ENCODE data around the gene PRR33. TPM values are rescaled to one million over a fixed set of nuclear protein-coding genes. Genes with fewer than 3 reads are reported as not detected.
A peak's percentile ranks its signal among the peaks of the same experiment; 100 is the strongest.

Gene PRR33
- total and polyA plus RNA-seq, 10 of the 15 experiments (the other 5 are each of a cell fraction or from before 2014, with no cell fraction given): 0.02 to 1.0 (median 0.38) TPM; not detected in 6

DNA sequence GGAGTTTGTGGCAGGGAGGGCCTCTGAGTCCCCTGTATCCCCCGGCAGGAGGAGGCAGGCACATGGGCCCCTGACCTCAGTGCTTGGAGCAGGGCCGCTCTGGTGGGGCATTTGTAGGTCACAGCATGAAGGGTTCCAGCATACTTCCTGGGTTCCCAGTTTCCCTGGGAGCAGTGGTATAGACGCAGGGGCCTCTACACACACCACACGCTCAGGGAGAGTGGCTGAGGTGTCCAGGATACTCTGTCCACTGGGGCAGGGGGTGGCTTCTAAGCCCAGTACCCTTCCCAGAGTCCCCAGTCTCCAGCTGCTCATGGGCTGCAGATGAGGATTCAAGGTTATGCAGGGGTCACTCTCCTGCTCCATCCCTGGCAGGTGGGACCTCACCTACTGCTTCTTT lies 32.7 kb downstream of the PRR33 start:
- peak overlapping the region; percentile 1; the same call in 1 of the 2 replicates for H3K4me2 ChIP-seq (ENCODE audit: control insufficient read depth, insufficient read depth)
- intact Hi-C loops (cut with micrococcal nuclease; ENCODE audit: unreplicated experiment) (no loop called here), in situ Hi-C loops (cut with MboI) (loop anchor here (10.0 kb wide), 1 partner anchor 1014 kb away; the partner anchor contains the start of genes POLR2L and TSPAN4)
- H3K36me3 ChIP-seq (ENCODE audit: control insufficient read depth in 2 of 2, insufficient read depth in 2 of 2, low read length in 1 of 2): peaks cover 5 to 6% of the 10 kb centered on the region in 2 experiments; a peak in 3 of 4 replicates
- ChIA-PET CTCF (interaction anchor here (2.1 kb wide), 1 partner anchor 9 kb away, joined by 4 read pairs; no protein-coding TSS in a partner anchor), POLR2A (no interaction called here), RAD21 (ENCODE audit: unreplicated experiment) (no interaction called here), SMC1A (ENCODE audit: uncharacterized antibody, unreplicated experiment) (no interaction called here)
- no peak for FAIRE-seq
- BruUV-seq (replicated peaks): no TSS peak
- peaks cover 88% of the 10 kb centered on the region for H3K79me2 ChIP-seq (ENCODE audit: control insufficient read depth, insufficient read depth, low read length)
- no peak for DNase-seq (ENCODE audit: low read depth, low spot score)
- peaks cover 26% of the 10 kb centered on the region for H3K4me1 ChIP-seq (ENCODE audit: control insufficient read depth, insufficient read depth, low read length)
- H3K9me3 ChIP-seq (replicated peaks; ENCODE audit: control insufficient read depth, insufficient read depth, low read length): no peaks in the 10 kb centered on the region
- no peak overlapping the region for H3K27ac ChIP-seq (ENCODE audit: control insufficient read depth, insufficient read depth)
- no peak for TF ChIP-seq STAT3 (IDR thresholded peaks at IDR 0.05; ENCODE audit: low read depth, low read length)
- no peak for TF ChIP-seq MAX (IDR thresholded peaks at IDR 0.05; ENCODE audit: low read depth, low read length)
- TF ChIP-seq SRF (IDR thresholded peaks at IDR 0.05; ENCODE audit: low read depth in 2 of 2, low read length in 2 of 2): no peak
- peak; percentile 10; the same call in 1 of the 2 replicates for TF ChIP-seq POLR2AphosphoS5 (IDR thresholded peaks at IDR 0.05; ENCODE audit: low read length)
- no peak for TF ChIP-seq POLR2A (IDR thresholded peaks at IDR 0.05; ENCODE audit: low read depth, low read length)
- TF ChIP-seq NFYB (IDR thresholded peaks at IDR 0.05; ENCODE audit: insufficient read depth, low read depth, low read length): no peak
- H4K20me1 ChIP-seq (ENCODE audit: control insufficient read depth, insufficient read depth): peaks cover 26% of the 10 kb centered on the region
- ATAC-seq: no peak
- no peak overlapping the region for H3K4me3 ChIP-seq
- 78% methylated on average over 4 of the region's 4 CpGs for whole genome bisulfite sequencing (ENCODE audit: insufficient coverage, insufficient replicate concordance, low lambda C conversion rate, missing lambda C conversion rate)
- H2AFZ ChIP-seq (ENCODE audit: control insufficient read depth, low read depth, low read length): no peak overlapping the region
- H3K27me3 ChIP-seq (replicated peaks in 1 of 2; ENCODE audit: control insufficient read depth in 2 of 2, insufficient read depth in 2 of 2, low read length in 1 of 2): no peaks in the 10 kb centered on the region
- H3K9ac ChIP-seq (ENCODE audit: control insufficient read depth, insufficient read depth, low read length): no peak overlapping the region

DNA sequence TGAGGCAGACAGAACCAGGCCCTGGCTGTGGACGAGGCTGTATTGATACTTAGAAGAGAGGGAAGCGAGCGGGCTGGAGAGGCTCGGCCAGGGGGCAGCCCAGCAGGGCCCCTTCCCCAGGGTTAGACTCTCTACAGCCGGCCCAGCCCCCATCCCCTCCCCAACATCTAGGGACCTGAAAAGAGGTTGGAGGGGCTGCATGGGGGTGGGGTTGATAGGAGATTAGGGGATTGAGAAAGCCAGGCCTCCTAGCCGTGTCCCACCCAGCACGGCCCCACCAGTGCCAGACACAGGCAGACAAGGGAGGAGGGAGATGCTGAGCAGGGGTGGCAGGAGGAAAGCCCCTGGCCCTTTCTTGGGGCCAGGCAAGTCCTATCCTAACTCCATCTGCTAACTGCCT lies 33.1 kb downstream of the PRR33 start:
- H2AFZ ChIP-seq (ENCODE audit: control insufficient read depth, low read depth, low read length): no peak overlapping the region
- H4K20me1 ChIP-seq (ENCODE audit: control insufficient read depth, insufficient read depth): peaks cover 26% of the 10 kb centered on the region
- peaks cover 26% of the 10 kb centered on the region for H3K4me1 ChIP-seq (ENCODE audit: control insufficient read depth, insufficient read depth, low read length)
- POLR2A ChIA-PET: no interaction called here
- CTCF ChIA-PET: no interaction called here
- no peak for FAIRE-seq
- TF ChIP-seq EGR1 (IDR thresholded peaks at IDR 0.05; ENCODE audit: borderline replicate concordance in 1 of 2, low read depth in 2 of 2, low read length in 2 of 2): no peak
- 0 out of 2 replicates have a peak, but pooled peaks have one; percentile 55 for TF ChIP-seq POLR2AphosphoS5 (IDR thresholded peaks at IDR 0.05; ENCODE audit: low read length)
- peak; percentile 46 for TF ChIP-seq POLR2A (IDR thresholded peaks at IDR 0.05; ENCODE audit: low read depth, low read length)
- no peak for TF ChIP-seq CHD2 (IDR thresholded peaks at IDR 0.05; ENCODE audit: borderline replicate concordance, low read depth, low read length)
- no peak for DNase-seq (ENCODE audit: low read depth, low spot score)
- in situ Hi-C loops (cut with MboI): loop anchor here (10.0 kb wide), 1 partner anchor 1014 kb away; the partner anchor contains the start of genes POLR2L and TSPAN4
- no peak overlapping the region for H3K4me3 ChIP-seq
- no peak overlapping the region for H3K4me2 ChIP-seq (ENCODE audit: control insufficient read depth, insufficient read depth)
- RAD21 ChIA-PET (ENCODE audit: unreplicated experiment): no interaction called here
- BruUV-seq (replicated peaks): no TSS peak
- H3K79me2 ChIP-seq (ENCODE audit: control insufficient read depth, insufficient read depth, low read length): peaks cover 90% of the 10 kb centered on the region
- H3K27me3 ChIP-seq (replicated peaks in 1 of 2; ENCODE audit: control insufficient read depth in 2 of 2, insufficient read depth in 2 of 2, low read length in 1 of 2): no peaks in the 10 kb centered on the region
- SMC1A ChIA-PET (ENCODE audit: uncharacterized antibody, unreplicated experiment): no interaction called here
- WGBS (ENCODE audit: insufficient coverage, insufficient replicate concordance, low lambda C conversion rate, missing lambda C conversion rate): 99% methylated on average over 7 of the region's 7 CpGs
- no peak for ATAC-seq
- peaks cover 5% of the 10 kb centered on the region in 2 experiments; a peak in 3 of 4 replicates for H3K36me3 ChIP-seq (ENCODE audit: control insufficient read depth in 2 of 2, insufficient read depth in 2 of 2, low read length in 1 of 2)
- intact Hi-C loops (cut with micrococcal nuclease; ENCODE audit: unreplicated experiment): no loop called here
- H3K9me3 ChIP-seq (replicated peaks; ENCODE audit: control insufficient read depth, insufficient read depth, low read length): no peaks in the 10 kb centered on the region
- H3K9ac ChIP-seq (ENCODE audit: control insufficient read depth, insufficient read depth, low read length): no peak overlapping the region
- no peak overlapping the region for H3K27ac ChIP-seq (ENCODE audit: control insufficient read depth, insufficient read depth)
